Activated naive CD4-positive, alpha-beta T cell treated with Interleukin-2 at 50 U/mL for 16 hours (primary cell): ENCODE results near the gene SLC4A9.
"Not testable (repeated sequence)": the region's sequence is repeated elsewhere in the genome, so short reads cannot be mapped to it uniquely, and the experiment has no call there.

Experiments used
- DNase-seq: peaks from one replicate; pipeline ENCODE4 v3.0.0-alpha.2; 2020

SLC4A9 gene

DNA sequence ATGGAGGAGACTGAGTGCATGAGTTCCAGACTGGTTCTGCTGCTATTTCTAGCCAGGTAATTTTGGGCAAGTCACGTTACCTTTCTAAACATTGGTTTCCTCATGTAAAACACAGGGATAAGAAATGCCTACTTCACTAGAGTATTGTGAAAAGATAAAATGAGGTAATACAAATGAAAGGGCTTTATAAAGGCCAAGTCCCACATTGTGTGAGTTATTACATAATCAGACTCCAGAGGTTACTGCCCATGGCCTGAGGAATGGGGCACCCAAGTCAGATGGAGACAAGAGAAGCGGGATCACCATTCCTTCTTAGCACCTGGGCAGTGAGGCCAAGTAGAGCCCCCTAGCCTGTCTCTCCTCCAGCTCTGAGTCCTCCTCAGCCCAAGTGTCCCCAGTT is 21.1 kb upstream of the SLC4A9 start:
- DNase-seq: no peak

- no peak for DNase-seq
These were observed 20.4 kb upstream of the SLC4A9 start for GRCh38 chr5:140339636-140340035.

DNA sequence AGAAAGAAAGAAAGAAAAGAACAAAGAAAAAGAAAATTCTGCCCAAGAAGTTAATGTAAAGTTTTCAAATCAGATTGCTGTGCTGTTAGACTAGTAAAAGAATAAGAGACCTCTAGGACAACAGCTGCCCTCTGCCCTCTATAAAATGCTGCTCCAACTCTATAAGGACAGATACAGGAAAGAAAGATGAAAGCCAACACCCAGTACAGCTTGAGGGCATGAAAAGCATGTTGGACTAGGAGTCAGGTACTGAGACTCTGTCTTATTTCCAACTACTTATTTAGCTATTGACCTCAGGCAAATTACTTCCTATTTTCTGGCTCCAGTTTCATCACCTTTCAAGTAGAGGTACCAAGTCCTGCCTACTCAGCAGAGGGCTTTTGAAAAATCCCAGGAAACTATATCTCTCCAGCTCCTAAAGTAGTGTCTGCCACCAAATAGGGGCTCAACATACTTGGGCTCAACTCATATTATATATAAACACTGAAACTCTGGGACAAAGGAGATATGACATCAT is 19.3 kb upstream of the SLC4A9 start:
- no peak for DNase-seq

GRCh38 chr5:140341591-140341990 is 18.4 kb upstream of the SLC4A9 start:
- DNase-seq: no peak

DNA sequence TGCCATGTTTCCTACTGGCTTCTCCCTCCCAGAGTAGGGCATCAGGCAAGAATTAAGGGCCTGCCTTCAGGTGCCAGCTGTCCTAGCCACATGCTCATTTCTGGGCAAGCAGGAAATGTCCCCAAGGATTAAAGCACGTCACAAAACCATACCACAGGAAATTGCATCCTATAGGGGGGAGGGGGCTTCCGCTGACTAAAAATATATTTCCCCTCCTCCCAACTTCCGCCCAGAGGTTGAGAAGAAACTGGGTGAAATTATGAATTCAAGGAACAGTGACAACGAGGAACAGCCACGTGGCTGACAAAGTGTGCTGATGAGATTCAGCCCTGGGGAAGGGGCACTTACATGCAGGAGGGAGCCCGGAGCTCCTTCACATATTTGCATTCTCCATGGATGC is 17.7 kb upstream of the SLC4A9 start:
- peak; percentile 13 for DNase-seq

DNA sequence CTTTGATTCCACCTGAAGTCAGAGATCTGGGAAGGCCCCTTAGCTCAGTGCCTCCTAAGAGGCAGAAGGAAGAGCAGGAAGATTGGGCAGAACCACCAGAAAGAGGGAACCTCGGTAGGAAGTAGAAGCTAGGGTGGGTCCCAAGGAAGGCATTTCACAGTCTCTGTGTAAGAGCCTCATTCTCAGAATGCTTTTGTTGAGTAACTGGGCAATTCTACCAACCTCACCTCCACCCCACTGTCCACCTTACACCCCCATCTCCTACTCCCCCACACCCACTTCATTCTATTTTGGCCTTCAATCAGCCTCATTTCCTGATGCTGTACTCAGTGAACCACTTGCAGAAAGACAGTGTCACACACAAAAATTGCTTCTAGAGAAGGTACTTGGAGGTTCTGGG is 17.1 kb upstream of the SLC4A9 start:
- no peak for DNase-seq

GRCh38 chr5:140343849-140344248 is 16.1 kb upstream of the SLC4A9 start:
- not testable (repeated sequence) for DNase-seq

- DNase-seq: peak; percentile 31
These were observed 15.1 kb upstream of the SLC4A9 start for GRCh38 chr5:140344683-140345423.

DNA sequence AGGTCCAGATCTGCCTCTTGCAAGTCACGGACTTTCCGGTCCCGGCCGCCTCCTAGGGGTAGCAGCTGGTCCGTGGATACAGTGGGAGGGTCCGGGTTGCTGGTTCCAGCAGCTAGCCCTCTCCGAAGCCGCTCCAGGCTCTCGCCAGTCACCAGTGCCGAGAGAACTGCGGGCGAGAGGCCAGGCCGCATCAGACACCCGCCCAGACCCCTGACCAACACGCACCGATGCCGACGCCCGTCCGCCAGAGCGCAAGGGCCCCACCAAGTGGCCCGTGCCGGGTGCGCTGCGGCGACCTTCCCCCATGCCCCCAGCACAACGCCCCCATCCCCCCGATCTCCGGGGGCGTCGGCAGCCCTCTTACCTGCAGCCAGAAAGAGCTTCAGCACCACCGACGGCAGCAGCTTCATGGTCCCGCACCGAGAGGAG is 14.1 kb upstream of the SLC4A9 start:
- no peak for DNase-seq

DNA sequence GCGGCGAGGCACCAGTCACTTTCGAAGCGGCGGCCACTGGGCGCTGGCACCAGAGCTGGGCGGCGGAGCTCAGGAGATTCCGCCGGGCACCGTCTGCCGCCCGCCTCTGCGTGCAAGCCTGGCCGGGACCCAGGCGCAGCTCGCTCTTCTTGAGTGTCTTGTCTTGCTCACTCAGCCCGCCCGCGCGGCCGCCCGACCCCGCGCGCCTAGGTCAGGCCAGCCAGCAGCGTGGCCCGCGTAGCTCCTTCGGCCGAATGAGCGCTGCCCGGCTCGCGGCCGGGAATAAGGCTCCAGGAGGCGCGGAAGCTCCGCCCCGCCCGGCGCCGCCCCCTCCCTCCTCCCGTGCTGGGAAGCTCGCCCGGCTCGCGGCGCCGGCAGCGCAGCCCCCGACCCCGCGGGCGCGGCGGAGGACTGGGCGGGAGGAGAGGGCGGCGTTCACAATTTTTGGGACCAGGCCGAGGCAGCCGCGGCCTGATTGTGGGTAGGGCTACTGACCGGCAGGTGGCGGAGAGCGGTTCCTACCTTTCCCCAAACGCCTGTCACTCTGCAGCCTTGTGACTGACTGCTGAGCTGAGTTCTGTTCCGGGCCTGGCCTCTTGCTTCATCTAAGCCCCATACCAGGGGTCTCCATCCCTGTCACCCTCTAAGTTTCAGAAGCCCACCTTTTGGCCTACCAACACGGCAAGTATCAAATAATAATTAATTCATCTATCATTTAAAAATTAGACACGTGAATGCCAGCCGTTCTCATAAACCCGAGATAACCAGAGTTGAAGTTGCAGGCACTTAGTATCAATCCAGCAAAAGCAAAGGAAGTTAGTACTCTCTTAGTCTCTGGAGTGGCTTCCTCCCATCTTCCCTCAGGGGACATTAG is 13.4 kb upstream of the SLC4A9 start, which contains the start of gene HBEGF:
TSS of gene HBEGF (minus strand) at position 256 of the 874 bp plus-strand sequence. CDS start 275 bp downstream, outside the sequence.
- DNase-seq: peak; percentile 53

DNA sequence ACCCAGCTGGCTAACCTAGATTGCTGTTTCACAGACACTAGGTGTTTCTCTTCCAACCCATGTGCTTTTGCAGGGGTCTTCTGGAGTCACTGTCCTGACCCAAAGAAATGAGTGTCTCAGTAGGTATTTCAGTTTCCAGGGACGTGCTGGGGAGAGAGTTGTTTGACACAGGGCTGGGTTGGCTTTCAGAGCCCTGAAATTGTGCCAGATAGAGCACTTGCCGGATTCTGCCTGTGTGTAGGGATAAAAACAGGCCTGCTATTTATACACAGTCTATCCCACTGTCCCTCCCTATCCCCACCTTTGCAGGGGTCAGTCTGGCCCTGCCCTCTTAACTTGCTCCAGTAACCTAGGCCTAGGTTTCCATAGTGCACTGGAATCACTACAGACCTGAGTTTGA is 12.6 kb upstream of the SLC4A9 start:
- DNase-seq: no peak

- DNase-seq: no peak
These were observed 11.9 kb upstream of the SLC4A9 start for GRCh38 chr5:140348104-140348503.

- DNase-seq: no peak
These were observed 10.8 kb upstream of the SLC4A9 start for GRCh38 chr5:140349244-140349643.

GRCh38 chr5:140351609-140352334 is 8.2 kb upstream of the SLC4A9 start:
- DNase-seq: peak; percentile 35

- no peak for DNase-seq
These were observed 4.4 kb upstream of the SLC4A9 start for GRCh38 chr5:140355546-140355945.

DNA sequence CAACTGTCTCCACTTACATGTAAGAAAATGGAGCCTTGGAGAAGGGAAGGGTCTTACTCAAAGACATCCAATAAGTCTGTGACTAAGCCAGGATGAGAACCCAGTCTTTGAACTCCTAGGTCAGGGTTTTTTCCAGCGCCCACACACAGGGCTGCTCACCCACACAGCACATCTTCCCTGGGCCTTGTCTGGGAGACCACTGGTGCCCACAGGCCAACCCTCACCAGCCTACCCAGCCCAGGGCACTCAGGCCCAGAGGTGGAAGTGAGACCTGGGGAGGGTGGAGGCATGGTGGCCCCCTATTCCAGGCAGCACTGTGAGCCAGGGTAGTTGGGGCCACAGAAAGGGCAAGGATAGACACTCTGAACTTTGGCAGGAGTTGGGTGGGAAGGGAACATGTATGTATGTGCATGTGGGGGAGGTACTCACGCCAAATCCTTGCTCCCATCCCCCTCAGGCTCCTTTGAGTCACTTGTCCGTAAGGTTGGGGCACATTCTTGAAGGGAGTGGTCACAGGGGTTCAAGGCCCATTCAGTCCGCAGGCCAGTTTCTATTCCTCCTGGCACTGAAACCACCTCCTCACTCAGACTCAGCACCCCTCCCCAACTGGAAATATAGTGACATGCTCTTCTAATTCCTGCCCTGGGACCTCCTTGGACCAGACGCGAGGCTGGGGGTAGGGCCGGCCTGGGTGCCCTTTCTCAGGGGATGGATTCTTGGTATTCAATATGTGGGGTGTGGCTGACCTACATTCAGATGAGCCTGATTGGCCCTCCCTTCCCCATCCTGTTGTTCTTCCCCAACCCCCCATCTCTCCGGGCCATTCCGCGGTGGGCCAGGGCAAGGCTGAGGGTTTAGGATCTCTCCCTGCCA is 2.9 kb upstream of the SLC4A9 start:
- no peak for DNase-seq

- DNase-seq: peak; percentile 80
These were observed 2.3 kb upstream of the SLC4A9 start for GRCh38 chr5:140357726-140358093.

GRCh38 chr5:140358738-140359310 is 1.2 kb upstream of the SLC4A9 start:
- DNase-seq: no peak

DNA sequence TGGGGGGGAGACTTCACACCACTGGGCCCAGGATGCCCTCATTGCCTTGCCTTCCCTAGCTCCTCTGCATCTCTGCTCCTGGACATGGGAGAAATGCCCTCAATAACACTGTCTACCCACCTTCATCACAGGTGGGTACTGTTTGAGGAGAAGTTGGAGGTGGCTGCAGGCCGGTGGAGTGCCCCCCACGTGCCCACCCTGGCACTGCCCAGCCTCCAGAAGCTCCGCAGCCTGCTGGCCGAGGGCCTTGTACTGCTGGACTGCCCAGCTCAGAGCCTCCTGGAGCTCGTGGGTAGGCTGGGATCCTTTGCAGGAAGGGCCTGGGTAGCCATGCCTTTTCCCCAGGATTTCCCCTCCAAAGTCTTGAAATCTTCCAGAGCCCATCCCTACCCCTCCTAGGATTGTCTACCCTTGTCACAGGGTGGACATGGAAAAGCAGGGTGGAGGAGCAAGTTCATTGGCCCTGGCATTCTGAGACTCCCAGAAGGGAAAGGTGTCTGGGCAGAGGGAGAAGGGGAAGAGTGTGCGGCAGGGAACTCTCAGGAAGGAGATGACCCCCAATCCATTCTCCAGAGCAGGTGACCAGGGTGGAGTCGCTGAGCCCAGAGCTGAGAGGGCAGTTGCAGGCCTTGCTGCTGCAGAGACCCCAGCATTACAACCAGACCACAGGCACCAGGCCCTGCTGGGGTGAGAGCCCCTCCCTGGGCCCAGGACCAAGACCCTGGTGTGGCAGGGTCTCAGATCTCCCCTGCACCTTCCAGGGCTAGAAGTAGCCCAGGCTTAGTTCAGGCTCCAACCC is 886 bp downstream of the SLC4A9 start:
- no peak for DNase-seq

DNA sequence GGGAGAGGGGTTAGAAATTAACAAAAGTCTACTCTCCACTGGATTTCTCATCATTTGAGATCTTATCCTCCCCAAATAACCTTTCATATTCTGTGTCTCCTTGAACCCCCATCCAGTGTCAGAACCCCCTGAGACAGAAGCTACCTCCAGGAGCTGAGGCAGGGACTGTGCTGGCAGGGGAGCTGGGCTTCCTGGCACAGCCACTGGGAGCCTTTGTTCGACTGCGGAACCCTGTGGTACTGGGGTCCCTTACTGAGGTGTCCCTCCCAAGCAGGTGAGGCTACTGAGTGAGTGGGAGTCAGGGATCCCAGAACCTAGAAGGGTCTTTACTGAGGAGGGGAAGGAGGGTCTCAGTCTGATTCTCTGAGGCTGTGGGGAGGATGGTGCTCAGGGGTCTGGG is 1.9 kb downstream of the SLC4A9 start:
- DNase-seq: no peak

- DNase-seq: no peak
These were observed 2.3 kb downstream of the SLC4A9 start for GRCh38 chr5:140362311-140362710.
